IPS-11a (cell line): ENCODE results near the gene ZNF273.

ENCODE experiments used
- H3K4me3 ChIP-seq: one replicate; pipeline ENCODE4 v1.5.1; 2013; ENCODE audit warnings: low read depth, low read length, control low read depth

ZNF273 gene

GRCh38 chr7:64876792-64877713 is 26.0 kb upstream of the ZNF273 start:
- H3K4me3 ChIP-seq, result peak overlapping the region; percentile 33

GRCh38 chr7:64877714-64878610 is 25.1 kb upstream of the ZNF273 start:
- peak overlapping the region; percentile 33 for H3K4me3 ChIP-seq

- H3K4me3 ChIP-seq, result no peak overlapping the region
These were observed 24.4 kb upstream of the ZNF273 start for GRCh38 chr7:64878684-64879083.

GRCh38 chr7:64879086-64879730 is 23.9 kb upstream of the ZNF273 start:
- H3K4me3 ChIP-seq, result no peak overlapping the region

- H3K4me3 ChIP-seq, result no peak overlapping the region
These were observed 23.3 kb upstream of the ZNF273 start for GRCh38 chr7:64879800-64880199.

- no peak overlapping the region for H3K4me3 ChIP-seq
These were observed 22.5 kb upstream of the ZNF273 start for GRCh38 chr7:64880322-64881297.

GRCh38 chr7:64881461-64882287 is 21.4 kb upstream of the ZNF273 start:
- H3K4me3 ChIP-seq, result no peak overlapping the region

- H3K4me3 ChIP-seq, result no peak overlapping the region
These were observed 20.5 kb upstream of the ZNF273 start for GRCh38 chr7:64882341-64883112.

- no peak overlapping the region for H3K4me3 ChIP-seq
These were observed 19.8 kb upstream of the ZNF273 start for GRCh38 chr7:64883113-64883905.

- no peak overlapping the region for H3K4me3 ChIP-seq
These were observed 18.8 kb upstream of the ZNF273 start for GRCh38 chr7:64884085-64884912.

GRCh38 chr7:64884913-64885370 is 18.1 kb upstream of the ZNF273 start:
- no peak overlapping the region for H3K4me3 ChIP-seq

GRCh38 chr7:64885520-64886240 is 17.4 kb upstream of the ZNF273 start:
- no peak overlapping the region for H3K4me3 ChIP-seq

- H3K4me3 ChIP-seq, result no peak overlapping the region
These were observed 16.0 kb upstream of the ZNF273 start for GRCh38 chr7:64886956-64887545.

- peak overlapping the region; percentile 43 for H3K4me3 ChIP-seq
These were observed 15.1 kb upstream of the ZNF273 start for GRCh38 chr7:64887756-64888508.

GRCh38 chr7:64888561-64888900 is 14.5 kb upstream of the ZNF273 start:
- peak overlapping the region; percentile 43 for H3K4me3 ChIP-seq
